Suppressor macrophage treated with lipopolysaccharide for 1 hour (primary cell): ENCODE data around the gene PAM.
A peak's percentile ranks its signal among the peaks of the same experiment; 100 is the strongest.

Source experiments
- DNase-seq, 3 donors: peaks; one replicate each; pipeline ENCODE4 v3.0.0-alpha.2; 2020 to 2022

Gene PAM

DNA sequence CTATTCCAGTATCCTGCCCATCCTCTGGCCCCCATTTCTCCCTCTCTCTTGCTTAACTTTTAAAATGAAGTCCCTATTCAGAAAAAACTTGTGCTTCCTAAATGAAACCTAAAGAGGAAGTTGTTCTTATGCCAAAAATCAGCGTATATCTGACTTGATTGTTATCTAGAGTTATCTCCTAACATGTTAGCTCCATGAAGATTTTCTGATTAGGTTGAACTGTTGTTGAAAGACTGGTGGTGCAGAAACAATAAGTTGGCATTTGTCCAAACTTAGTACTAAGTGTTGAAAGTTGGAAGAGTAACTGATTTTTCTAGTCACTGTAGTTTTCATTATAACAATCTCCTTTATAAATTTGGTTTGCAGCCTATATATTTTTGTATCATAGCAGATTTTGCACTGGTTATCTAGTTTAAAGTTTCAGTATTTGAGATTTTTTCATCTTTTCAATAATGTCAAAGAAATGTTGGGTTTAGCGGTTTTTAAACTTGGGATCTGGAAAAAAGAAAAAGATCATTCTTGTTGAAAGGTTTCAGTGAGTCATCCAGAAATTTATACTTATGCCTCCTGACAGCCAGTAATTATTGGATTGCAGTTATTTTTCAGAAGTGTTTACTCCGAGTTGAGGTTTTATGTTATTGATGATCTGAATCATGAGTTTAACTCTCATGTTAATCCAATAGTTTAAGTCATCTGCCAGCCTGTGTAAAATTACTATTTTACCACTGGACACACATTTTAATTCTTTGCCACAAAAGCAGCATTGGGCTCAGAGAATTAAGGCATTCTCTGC is 60.6 kb downstream of the PAM start:
- peak in 1 of 3 donors; percentile 37 for DNase-seq

DNA sequence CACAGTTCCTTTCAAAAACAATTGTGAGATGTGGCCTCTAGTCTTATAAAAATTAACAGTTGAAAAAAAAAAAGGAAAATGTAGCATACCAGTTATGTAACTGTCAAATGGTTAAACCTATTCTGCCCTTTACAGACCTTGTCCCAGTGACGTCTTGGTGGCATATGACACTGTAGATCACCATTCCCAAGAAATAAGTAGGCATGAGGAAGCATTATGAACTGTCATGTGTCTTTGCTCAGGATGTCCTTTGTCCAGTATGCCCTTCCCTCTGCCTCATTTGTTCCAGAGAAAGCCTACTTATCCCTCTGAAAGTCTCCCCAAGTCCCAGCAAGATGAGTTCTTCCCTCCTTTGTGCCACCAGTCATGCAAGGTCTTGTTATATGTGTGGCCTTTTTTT is 63.2 kb downstream of the PAM start:
- no peak for DNase-seq

DNA sequence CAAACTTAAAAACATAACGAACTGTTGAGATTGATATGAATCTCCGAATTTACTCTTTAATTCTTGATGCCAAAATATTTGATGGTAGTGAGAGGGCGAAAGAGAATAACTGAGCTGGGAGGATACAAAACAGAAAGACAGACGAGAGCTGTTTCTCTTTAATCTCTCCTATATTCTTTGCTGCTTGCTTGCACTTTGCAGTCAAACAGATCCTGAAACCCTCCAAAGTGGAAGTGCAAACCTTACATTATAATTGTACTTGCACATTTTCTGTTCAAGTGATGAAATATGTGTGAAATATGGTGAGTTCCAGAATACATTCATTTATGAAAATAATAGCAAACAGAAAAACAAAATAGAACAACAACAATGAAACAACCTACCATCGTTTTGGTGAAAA is 63.8 kb downstream of the PAM start:
- DNase-seq: no peak

DNA sequence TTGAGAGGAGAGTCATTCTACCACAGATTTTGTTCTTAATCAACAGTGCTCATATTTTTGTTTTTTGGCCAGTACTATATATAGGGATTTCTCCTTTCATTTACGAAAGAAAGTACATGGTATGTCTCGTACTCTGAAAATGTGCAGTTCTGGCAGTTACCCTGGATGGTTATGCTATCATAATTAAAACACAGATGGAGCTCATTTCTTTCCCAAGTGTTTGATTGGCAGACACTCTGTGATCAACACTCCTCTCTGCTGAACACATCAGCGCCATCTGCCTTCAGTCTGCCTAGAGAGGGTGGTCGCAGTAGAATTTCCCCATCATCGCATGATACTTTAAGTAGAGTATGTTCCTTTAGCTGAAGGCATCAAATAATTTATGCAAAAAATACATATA is 64.5 kb downstream of the PAM start:
- DNase-seq: no peak

GRCh38 chr5:102823441-102823874 is 68.4 kb downstream of the PAM start:
- no peak for DNase-seq

- no peak for DNase-seq
These were observed 71.5 kb downstream of the PAM start for GRCh38 chr5:102826629-102827028.

GRCh38 chr5:102830241-102830640 is 75.1 kb downstream of the PAM start:
- no peak for DNase-seq

- peak in 2 of 3 donors; percentile 7 to 28 for DNase-seq
These were observed 77.3 kb downstream of the PAM start for GRCh38 chr5:102832445-102832844.

- no peak for DNase-seq
These were observed 78.0 kb downstream of the PAM start for GRCh38 chr5:102833146-102833545.

- no peak for DNase-seq
These were observed 79.4 kb downstream of the PAM start for GRCh38 chr5:102834438-102834964.

DNA sequence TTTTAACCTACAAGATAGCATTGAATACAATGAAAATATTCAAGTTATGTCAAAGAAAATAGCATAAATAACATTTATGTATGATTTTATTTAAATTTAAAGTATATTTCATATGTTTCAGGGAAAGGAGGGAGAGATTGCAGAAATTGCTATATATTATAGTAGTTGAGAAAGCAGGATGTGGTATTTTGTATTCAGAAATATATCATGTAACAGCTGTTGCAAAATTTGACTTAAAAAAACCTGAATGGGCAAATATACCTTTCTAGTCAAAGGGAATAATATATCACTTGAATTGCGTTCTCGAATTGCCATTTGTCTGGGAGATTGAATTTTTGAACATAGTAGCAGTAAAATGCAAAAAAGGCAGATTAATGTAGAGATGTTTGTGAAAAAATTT is 80.6 kb downstream of the PAM start:
- no peak for DNase-seq

DNA sequence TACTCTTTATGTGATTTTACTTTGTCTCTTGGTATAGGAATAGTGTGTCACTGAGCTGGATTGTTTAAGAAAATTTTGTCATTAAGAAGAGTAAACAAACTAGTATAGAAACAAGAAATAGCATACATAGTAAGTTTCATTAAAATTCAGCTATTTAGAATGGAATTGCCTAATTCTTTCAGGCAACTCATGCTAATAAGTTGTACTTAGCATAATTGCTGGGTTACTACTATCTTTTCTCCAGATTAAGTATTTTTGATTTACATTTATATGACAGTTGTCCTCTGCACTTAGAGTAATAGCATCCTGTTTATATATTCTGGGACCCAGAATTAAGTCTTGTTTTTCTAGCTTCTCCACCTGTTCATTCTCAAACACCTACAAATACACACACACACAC is 85.9 kb downstream of the PAM start:
- no peak for DNase-seq

- no peak for DNase-seq
These were observed 88.9 kb downstream of the PAM start for GRCh38 chr5:102843997-102844396.

GRCh38 chr5:102845041-102845440 is 89.9 kb downstream of the PAM start:
- DNase-seq: no peak

- DNase-seq: no peak
These were observed 95.4 kb downstream of the PAM start for GRCh38 chr5:102850503-102850902.

GRCh38 chr5:102853680-102854079 is 98.6 kb downstream of the PAM start:
- no peak for DNase-seq

DNA sequence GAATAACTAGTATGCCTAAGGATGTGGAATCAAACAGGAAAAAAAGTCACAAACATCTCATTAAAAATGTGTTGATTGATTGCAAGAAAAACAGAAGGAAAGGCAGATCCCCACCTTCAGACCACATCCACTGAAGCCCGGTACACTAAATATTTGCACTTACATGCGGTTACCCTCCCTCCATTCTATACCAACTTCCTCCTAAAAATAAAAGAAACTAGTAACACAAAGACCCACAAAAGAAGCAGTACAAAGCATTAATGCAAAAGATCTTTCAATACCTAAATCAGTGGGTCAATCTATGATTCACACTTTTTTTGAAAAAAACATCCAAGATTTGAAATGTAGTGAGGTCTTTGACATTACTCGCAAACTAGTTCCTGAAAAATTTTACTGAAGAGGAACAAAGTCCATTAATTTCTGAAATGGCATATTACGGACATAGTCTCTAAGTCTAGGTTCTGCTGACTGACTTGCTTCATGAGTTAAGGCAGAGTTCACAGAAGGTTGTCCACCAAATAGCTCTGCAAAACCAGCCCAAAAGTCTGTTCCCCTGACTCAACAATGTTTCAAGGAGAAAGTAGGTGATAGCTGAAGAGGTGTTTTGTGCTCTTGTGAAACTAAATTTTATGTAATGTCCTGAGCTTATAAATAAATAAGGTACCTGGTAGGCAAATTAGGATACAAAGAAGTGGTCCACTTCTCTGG is 100.7 kb downstream of the PAM start:
- DNase-seq: peak; percentile 15 to 55 (median 52)

DNA sequence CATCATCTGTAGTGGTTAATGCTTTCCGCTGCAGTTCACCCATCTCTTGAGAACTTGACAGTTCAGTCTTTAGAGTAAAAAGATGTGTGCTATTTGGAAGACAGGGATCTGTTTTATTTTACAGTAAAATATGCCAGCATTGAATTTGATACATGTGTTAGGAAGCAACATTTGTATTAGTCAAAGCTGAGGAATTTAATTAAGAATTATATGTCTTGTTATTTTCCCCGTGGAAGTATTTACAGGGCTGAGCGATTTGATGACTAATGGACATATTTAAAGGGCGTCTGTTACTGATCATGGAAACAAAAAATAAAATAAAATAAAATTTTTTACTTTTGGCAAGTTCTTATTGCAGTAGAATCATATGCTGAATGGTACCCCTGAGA is 101.3 kb downstream of the PAM start:
- no peak for DNase-seq

DNA sequence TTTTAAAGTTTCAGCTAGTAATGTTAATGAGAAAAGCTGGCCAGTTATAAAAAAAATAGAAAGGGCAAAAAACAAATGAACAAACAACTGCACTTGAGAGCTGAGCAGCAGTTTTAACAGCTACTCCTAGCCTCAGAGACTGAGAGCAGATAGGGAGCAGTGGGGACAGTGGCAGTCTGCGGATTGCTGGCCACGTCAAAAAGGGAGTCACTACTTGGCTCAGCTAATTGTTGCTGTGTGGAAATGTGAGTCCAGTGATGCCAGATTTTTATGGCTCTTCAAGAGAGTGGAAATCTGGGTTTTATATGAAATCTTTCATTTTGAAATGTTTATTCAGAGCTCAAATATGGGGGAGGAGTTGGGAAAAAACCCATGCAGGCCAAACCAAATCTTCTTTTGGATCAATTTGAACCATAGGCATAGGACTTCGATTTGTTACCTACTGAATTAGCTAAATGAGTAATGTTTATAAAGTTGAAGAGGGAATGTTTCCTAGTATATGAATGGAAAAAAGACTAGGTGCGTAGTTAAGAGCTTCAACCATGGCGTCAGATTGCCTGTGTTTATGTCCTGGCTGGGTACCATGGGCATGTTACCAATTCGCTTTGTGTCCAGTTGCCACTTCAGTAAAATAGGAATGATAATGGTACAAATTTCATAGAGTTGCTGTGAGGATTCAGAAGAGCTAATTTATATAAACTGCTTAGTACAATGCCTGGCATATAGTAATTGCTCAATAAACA is 102.1 kb downstream of the PAM start:
- DNase-seq: no peak

- DNase-seq: no peak
These were observed 103.1 kb downstream of the PAM start for GRCh38 chr5:102858221-102858620.

DNA sequence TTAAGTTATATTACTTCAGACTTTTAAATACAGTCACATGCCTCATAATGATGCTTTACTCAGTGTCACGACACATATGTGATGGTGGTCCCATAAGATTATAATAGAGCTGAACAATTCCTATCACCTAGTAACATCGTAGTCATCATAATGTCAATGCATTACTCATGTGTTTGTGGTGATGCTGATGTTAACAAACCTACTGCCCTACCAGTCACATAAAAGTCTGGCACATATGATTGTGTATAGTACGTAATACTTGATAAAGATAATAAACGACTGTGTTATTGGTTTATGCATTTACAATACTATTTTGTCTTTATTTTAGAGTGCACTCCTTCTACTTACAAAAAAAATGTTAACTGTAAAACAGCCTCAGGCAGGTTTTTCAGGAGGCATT is 103.7 kb downstream of the PAM start:
- no peak for DNase-seq

GRCh38 chr5:102860035-102860434 is 104.9 kb downstream of the PAM start:
- DNase-seq: no peak

- DNase-seq: no peak
These were observed 108.0 kb downstream of the PAM start for GRCh38 chr5:102863058-102863457.
